Neural cell (in vitro differentiated cells): Measurements from ENCODE around the gene TCL1B. TPM values are rescaled to one million over a fixed set of nuclear protein-coding genes. Genes with fewer than 3 reads are reported as not detected.

Experiments used
- H2AFZ ChIP-seq: fragments of 200-600, 300-800 bp; sonication (generic), shearing (Covaris generic); 2 replicates; pipeline ENCODE4 v1.6.0; 2014; ENCODE audit warnings: low read depth, mild to moderate bottlenecking, antibody characterized with exemption, low read length, moderate library complexity
- H3F3A ChIP-seq: fragments of 200-600 bp; shearing (Covaris generic); 2 replicates; pipeline ENCODE4 v1.6.1; 2016; ENCODE audit warnings: mild to moderate bottlenecking, moderate library complexity, mixed read lengths, antibody characterized with exemption, low read length; ENCODE audit not compliant: insufficient read depth, poor library complexity, severe bottlenecking
- H3K27ac ChIP-seq: fragments of 200-600, 300-800 bp; sonication (generic), shearing (Covaris generic); 2 replicates; pipeline ENCODE4 v1.5.1; 2014; ENCODE audit warnings: mild to moderate bottlenecking, low read length, moderate library complexity
- H3K27me3 ChIP-seq: fragments of 300-800, 200-600 bp; sonication (generic), shearing (Covaris generic); 2 replicates; pipeline ENCODE4 v1.6.0; 2014; ENCODE audit warnings: mild to moderate bottlenecking, low read depth, low read length, moderate library complexity; ENCODE audit not compliant: insufficient read depth
- H3K36me3 ChIP-seq: fragments of 300-800, 200-600 bp; sonication (generic), shearing (Covaris generic); 2 replicates; pipeline ENCODE4 v1.5.1; 2014; ENCODE audit warnings: mild to moderate bottlenecking, antibody characterized with exemption, low read length, moderate library complexity; ENCODE audit not compliant: insufficient read depth
- H3K4me2 ChIP-seq: fragments of 300-800, 200-600 bp; sonication (generic), shearing (Covaris generic); 2 replicates; pipeline ENCODE4 v1.6.0; 2014; ENCODE audit warnings: mild to moderate bottlenecking, low read length
- H3K4me3 ChIP-seq: fragments of 300-800, 200-600 bp; sonication (generic), shearing (Covaris generic); 2 replicates; pipeline ENCODE4 v1.5.1; 2014; ENCODE audit warnings: mild to moderate bottlenecking, low read length, moderate library complexity
- H3K79me2 ChIP-seq: fragments of 200-600 bp; shearing (Covaris generic); replicated peaks from 2 replicates; pipeline ENCODE4 v1.6.0; 2014; ENCODE audit warnings: mild to moderate bottlenecking, low read length, moderate library complexity; ENCODE audit not compliant: insufficient read depth
- H3K9ac ChIP-seq: fragments of 300-800, 200-600 bp; sonication (generic), shearing (Covaris generic); 2 replicates; pipeline ENCODE4 v1.6.1; 2016; ENCODE audit warnings: mild to moderate bottlenecking, low read length, mixed read lengths
- H3K9me2 ChIP-seq: fragments of 200-600 bp; shearing (Covaris generic); 2 replicates; pipeline ENCODE4 v1.6.1; 2016; ENCODE audit warnings: mild to moderate bottlenecking, low read length, mixed read lengths; ENCODE audit not compliant: insufficient read depth
- H3K9me3 ChIP-seq: fragments of 200-600, 300-800 bp; sonication (generic), shearing (Covaris generic); 2 replicates; pipeline ENCODE4 v1.6.1; 2016; ENCODE audit warnings: mild to moderate bottlenecking, mixed run types, low read length, moderate library complexity, mixed read lengths
- H4K20me1 ChIP-seq: fragments of 200-600 bp; shearing (Covaris generic); 2 replicates; pipeline ENCODE4 v1.6.1; 2016; ENCODE audit warnings: mild to moderate bottlenecking, mixed run types; ENCODE audit not compliant: insufficient read depth
- CTCF ChIP-seq: fragments of 450-650 bp; IDR thresholded peaks from 2 replicates; pipeline ENCODE4 v1.5.1; 2014; ENCODE audit warnings: antibody characterized with exemption, mild to moderate bottlenecking, moderate library complexity; ENCODE audit not compliant: poor library complexity, severe bottlenecking
- EP300 ChIP-seq: fragments of 450-650 bp; conservative IDR thresholded peaks from 2 replicates; pipeline ENCODE4 v1.6.1; 2014; ENCODE audit warnings: antibody characterized with exemption, mild to moderate bottlenecking, moderate library complexity; ENCODE audit not compliant: poor library complexity, severe bottlenecking
- MXI1 ChIP-seq: fragments of 450-650 bp; conservative IDR thresholded peaks from 2 replicates; pipeline ENCODE4 v1.6.1; 2014; ENCODE audit warnings: antibody characterized with exemption, mild to moderate bottlenecking; ENCODE audit not compliant: poor library complexity, severe bottlenecking
- POLR2AphosphoS5 ChIP-seq: IDR thresholded peaks from 2 replicates; pipeline ENCODE4 v1.6.1; 2012
- RAD21 ChIP-seq: fragments of 450-650 bp; conservative IDR thresholded peaks from 2 replicates; pipeline ENCODE4 v1.6.1; 2014; ENCODE audit warnings: antibody characterized with exemption, mild to moderate bottlenecking, moderate library complexity
- REST ChIP-seq: IDR thresholded peaks from 2 replicates; pipeline ENCODE4 v1.6.1; 2012; ENCODE audit warnings: borderline replicate concordance
- TAF1 ChIP-seq: IDR thresholded peaks from 2 replicates; pipeline ENCODE4 v1.6.1; 2012; ENCODE audit warnings: low read depth
- polyA plus RNA-seq: library from polyadenylated mRNA; depleted of rRNA; stranded (reverse); fragments of >200 nt; gene quantifications from 2 replicates; pipeline ENCODE4 v1.2.3, GENCODE V29; 2014

The TCL1B gene
- polyA plus RNA-seq, 1 donor from 2014 or later = not detected

- Histone ChIP-seq H3K4me3 (no peak overlapping the region), H3K9me3 (no peaks in the 10 kb centered on the region), H3K27ac (no peak overlapping the region), H2AFZ (no peak overlapping the region), H3K9ac (no peak overlapping the region), H3K36me3 (no peaks in the 10 kb centered on the region), H3F3A (no peaks in the 10 kb centered on the region), H3K79me2 (no peaks in the 10 kb centered on the region), H4K20me1 (no peaks in the 10 kb centered on the region), H3K4me2 (no peak overlapping the region), H3K9me2 (no peaks in the 10 kb centered on the region), H3K27me3 (no peaks in the 10 kb centered on the region)
- TF ChIP-seq RAD21 = no peak
- no peak for TF ChIP-seq CTCF
Observed at GRCh38 chr14:95659990-95660385, 26.2 kb upstream of the TCL1B start.

GRCh38 chr14:95660651-95661515 lies 25.3 kb upstream of the TCL1B start:
- no peaks in the 10 kb centered on the region for H3K9me2 ChIP-seq
- H3K9me3 ChIP-seq = no peaks in the 10 kb centered on the region
- H3K36me3 ChIP-seq = no peaks in the 10 kb centered on the region
- no peaks in the 10 kb centered on the region for H3K27me3 ChIP-seq
- H3K27ac ChIP-seq = no peak overlapping the region
- no peak overlapping the region for H3K9ac ChIP-seq
- H3K79me2 ChIP-seq = no peaks in the 10 kb centered on the region
- H3K4me3 ChIP-seq = no peak overlapping the region
- no peak overlapping the region for H3K4me2 ChIP-seq
- TF ChIP-seq TAF1 = no peak
- TF ChIP-seq MXI1 = no peak
- no peak for TF ChIP-seq EP300
- TF ChIP-seq POLR2AphosphoS5 = no peak
- no peak for TF ChIP-seq CTCF
- TF ChIP-seq RAD21 = no peak
- no peak overlapping the region for H2AFZ ChIP-seq
- no peaks in the 10 kb centered on the region for H3F3A ChIP-seq
- no peaks in the 10 kb centered on the region for H4K20me1 ChIP-seq

GRCh38 chr14:95662376-95663186 lies 23.6 kb upstream of the TCL1B start:
- Histone ChIP-seq H3K27ac (no peak overlapping the region), H3K27me3 (no peaks in the 10 kb centered on the region), H2AFZ (no peak overlapping the region), H3K9me3 (no peaks in the 10 kb centered on the region), H3K36me3 (no peaks in the 10 kb centered on the region), H3K4me2 (no peak overlapping the region), H3F3A (no peaks in the 10 kb centered on the region), H3K9ac (no peak overlapping the region), H3K79me2 (no peaks in the 10 kb centered on the region), H3K4me3 (no peak overlapping the region), H4K20me1 (no peaks in the 10 kb centered on the region), H3K9me2 (no peaks in the 10 kb centered on the region)
- no peak for TF ChIP-seq MXI1
- TF ChIP-seq REST = no peak
- no peak for TF ChIP-seq TAF1
